KOPT-K1 (cell line): Measurements from ENCODE around the gene OR52D1.

Experiments used
- H3K27ac ChIP-seq: fragments of 200-600 bp; sonication (generic); 2 replicates; pipeline ENCODE4 v1.5.1; 2016; ENCODE audit warnings: antibody characterized with exemption, mild to moderate bottlenecking, low read depth, low read length; ENCODE audit not compliant: poor library complexity, severe bottlenecking
- H3K36me3 ChIP-seq: fragments of 200-600 bp; sonication (generic); 2 replicates; pipeline ENCODE4 v1.5.1; 2017; ENCODE audit warnings: antibody characterized with exemption, mild to moderate bottlenecking, low read length, moderate library complexity; ENCODE audit not compliant: insufficient read depth
- H3K9me3 ChIP-seq: fragments of 200-600 bp; sonication (generic); 2 replicates; pipeline ENCODE4 v1.5.1; 2017; ENCODE audit warnings: antibody characterized with exemption, low read length, mild to moderate bottlenecking; ENCODE audit not compliant: insufficient read depth, poor library complexity, severe bottlenecking

The OR52D1 gene

DNA sequence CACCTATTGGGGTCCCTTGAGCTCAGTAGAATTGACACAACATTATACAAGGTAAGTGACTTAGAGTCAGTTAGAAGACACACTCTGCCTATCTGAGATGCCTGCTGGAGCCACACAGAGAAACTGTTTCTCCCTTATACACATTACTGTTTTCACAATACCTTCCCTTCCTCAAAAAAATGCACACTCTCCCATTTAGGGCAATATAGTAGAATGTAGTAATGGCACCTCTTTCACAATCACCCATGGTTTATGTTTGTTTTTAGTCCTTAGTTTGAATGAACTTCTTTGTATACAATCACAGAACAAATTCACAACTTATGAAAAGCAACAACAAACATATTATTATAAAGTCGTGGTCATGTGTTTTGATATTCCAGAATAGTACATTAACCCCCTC lies 45.6 kb downstream of the OR52D1 start:
- H3K27ac ChIP-seq, result no peak overlapping the region
- no peaks in the 10 kb centered on the region for H3K36me3 ChIP-seq
- H3K9me3 ChIP-seq, result no peaks in the 10 kb centered on the region

DNA sequence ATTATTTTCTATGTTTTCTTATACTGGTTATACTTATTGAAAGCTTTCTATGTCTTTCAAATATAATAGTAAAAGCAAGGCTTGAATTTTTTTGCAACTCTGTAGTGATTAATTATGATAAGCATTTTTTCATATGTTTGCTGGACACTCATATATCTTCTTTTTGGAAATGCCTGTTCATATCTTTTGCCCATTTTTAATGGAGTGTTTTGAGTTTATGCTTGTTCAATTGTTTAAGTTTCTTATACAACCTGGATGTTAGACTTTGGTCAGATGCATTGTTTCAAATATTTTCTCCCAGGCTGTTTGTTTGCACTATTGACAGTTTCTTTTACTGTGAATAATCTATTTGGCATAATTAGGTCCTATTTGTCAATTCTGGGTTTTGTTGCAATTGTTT lies 48.0 kb downstream of the OR52D1 start:
- no peaks in the 10 kb centered on the region for H3K36me3 ChIP-seq
- H3K27ac ChIP-seq, result no peak overlapping the region
- no peaks in the 10 kb centered on the region for H3K9me3 ChIP-seq
